ENCODE data around the gene NDUFA11. TPM values are rescaled to one million over a fixed set of nuclear protein-coding genes. Genes with fewer than 3 reads are reported as not detected.

NDUFA11 gene
- total RNA-seq: 111 and 182 TPM in 2 replicates

GRCh38 chr19:5903624-5904351, at the start of gene NDUFA11:
Gene NDUFA11 (minus strand): TSS chr19:5903790. CDS start chr19:5903708, 82 bp downstream.

GRCh38 chr19:5913739-5914357, 10.3 kb upstream of the NDUFA11 start, which contains the start of gene CAPS:
Gene CAPS (plus strand): TSS chr19:5914254. CDS start chr19:5914407, 153 bp downstream.

GRCh38 chr19:5904352-5905113, 943 bp upstream of the NDUFA11 start, which contains the start of gene VMAC:
Gene VMAC (plus strand): TSS chr19:5904872. CDS start chr19:5904891, 19 bp downstream.

GRCh38 chr19:5851302-5851701, 52.3 kb downstream of the NDUFA11 start, which contains the start of gene FUT3:
Gene FUT3 (minus strand): TSS chr19:5851449.

Other genes starting within 250 kb of the NDUFA11 start
- 16.6 and 30.8 TPM in 2 replicates for gene MICOS13, start 223.3 kb downstream of the NDUFA11 start, total RNA-seq
- 5.1 and 10.4 TPM in 2 replicates for gene HSD11B1L, start 222.8 kb downstream of the NDUFA11 start, total RNA-seq
- gene RPL36, start 213.5 kb downstream of the NDUFA11 start, total RNA-seq: 351 and 752 TPM in 2 replicates
- 216 and 221 TPM in 2 replicates for gene LONP1, start 183.6 kb downstream of the NDUFA11 start, total RNA-seq
- gene CATSPERD, start 183.2 kb downstream of the NDUFA11 start, total RNA-seq: not detected in 2 replicates
- gene PRR22, start 119.0 kb downstream of the NDUFA11 start, total RNA-seq: 0.34 and 0.50 TPM in 2 replicates
- 29.2 and 41.4 TPM in 2 replicates for gene DUS3L, start 112.6 kb downstream of the NDUFA11 start, total RNA-seq
- 0.28 and 0.68 TPM in 2 replicates for gene NRTN, start 98.7 kb downstream of the NDUFA11 start, total RNA-seq
- gene FUT6, start 64.1 kb downstream of the NDUFA11 start, total RNA-seq: 1.0 and 8.1 TPM in 2 replicates
- gene FUT3, start 52.3 kb downstream of the NDUFA11 start, total RNA-seq: 14.2 and 18.5 TPM in 2 replicates
- gene FUT5, start 33.2 kb downstream of the NDUFA11 start, total RNA-seq: under 0.01 TPM in 1 of 2 replicates, not detected in the other
- 5.1 and 5.6 TPM in 2 replicates for gene VMAC, start 1.1 kb upstream of the NDUFA11 start, total RNA-seq
- gene CAPS, start 10.5 kb upstream of the NDUFA11 start, total RNA-seq: 1.7 and 6.3 TPM in 2 replicates
- 32.1 and 41.9 TPM in 2 replicates for gene RANBP3, start 74.3 kb upstream of the NDUFA11 start, total RNA-seq
- gene RFX2, start 206.7 kb upstream of the NDUFA11 start, total RNA-seq: 4.8 and 5.6 TPM in 2 replicates
- not detected in 2 replicates for gene ACSBG2, start 231.9 kb upstream of the NDUFA11 start, total RNA-seq